Cardiac septum (tissue), 1 donor: ENCODE measurements around the gene IKZF3. TPM values are rescaled to one million over a fixed set of nuclear protein-coding genes. Genes with fewer than 3 reads are reported as not detected.
"Not testable (repeated sequence)": the region's sequence is repeated elsewhere in the genome, so short reads cannot be mapped to it uniquely, and the experiment has no call there.

Source experiments
- DNase-seq: peaks from one replicate; pipeline ENCODE4 v3.0.0-alpha.2; 2020; ENCODE audit warnings: low spot score
- intact Hi-C: fragments of 100-400 bp; cut with DNase I; formaldehyde crosslinking; loops from one replicate; pipeline ENCODE4 v1.14.0; 2022
- total RNA-seq: library from RNA; stranded (reverse); fragmentation: NEBNext Ultra II Directional; extraction: Animal tissue kit (Norgen Biotek cat#: 25700); gene quantifications from one replicate; pipeline ENCODE4 v1.2.1, GENCODE V29; 2021
- donor health status: DM: no; HTN: no; CAD: no.

Gene IKZF3
- total RNA-seq, 1 donor from 2014 or later: 0.51 TPM

DNA sequence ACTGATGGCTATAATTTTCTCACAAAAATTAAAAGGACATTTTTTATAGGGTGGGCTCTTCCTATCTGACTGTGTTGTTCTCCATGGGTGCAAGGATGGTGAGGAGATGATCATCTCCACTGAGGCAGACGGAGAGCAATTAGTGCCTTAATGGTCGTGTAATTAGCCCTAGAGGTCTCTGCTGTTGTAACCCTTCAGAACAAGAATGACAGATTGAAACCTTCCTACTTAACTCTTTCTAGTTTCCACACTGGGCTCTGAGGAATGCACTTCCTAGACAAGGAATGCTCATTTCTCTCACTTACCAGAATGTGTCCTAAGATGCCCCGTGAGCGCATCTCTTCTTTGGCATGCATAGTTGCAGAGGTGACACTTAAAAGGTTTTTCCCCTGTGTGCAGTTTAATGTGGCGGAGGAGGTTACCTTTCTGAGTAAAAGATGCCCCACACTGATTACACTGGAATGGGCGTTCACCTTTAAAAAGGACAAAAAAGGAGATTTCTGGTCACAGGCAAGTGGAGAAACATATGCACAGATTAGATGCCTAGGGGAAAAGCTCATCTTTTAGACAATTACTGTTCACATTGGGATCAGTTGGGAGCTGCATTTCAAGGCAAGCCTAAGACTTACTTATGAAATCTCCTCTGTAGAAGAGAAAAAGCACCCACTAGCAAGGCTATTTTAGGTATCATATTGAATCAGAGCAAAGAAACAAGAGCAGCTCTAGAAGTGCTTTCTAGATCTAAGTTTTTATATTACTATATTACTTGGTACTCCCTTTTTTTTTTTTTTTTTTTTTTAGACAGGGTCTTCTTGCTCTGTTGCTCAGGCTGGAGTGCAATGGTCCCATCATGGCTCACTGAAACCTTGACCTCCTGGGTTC lies 72.8 kb downstream of the IKZF3 start:
- intact Hi-C loops: no loop called here
- DNase-seq: no peak

- DNase-seq: no peak
- intact Hi-C loops: no loop called here
Observed at GRCh38 chr17:39787743-39788484, 76.2 kb downstream of the IKZF3 start.

- intact Hi-C loops: no loop called here
Observed at GRCh38 chr17:39787041-39787440, 77.1 kb downstream of the IKZF3 start.

GRCh38 chr17:39782980-39783379 lies 81.1 kb downstream of the IKZF3 start:
- no peak for DNase-seq
- intact Hi-C loops: no loop called here

More at GRCh38 chr17:39787041-39787440, 77.1 kb downstream of the IKZF3 start:
- no peak for DNase-seq

DNA sequence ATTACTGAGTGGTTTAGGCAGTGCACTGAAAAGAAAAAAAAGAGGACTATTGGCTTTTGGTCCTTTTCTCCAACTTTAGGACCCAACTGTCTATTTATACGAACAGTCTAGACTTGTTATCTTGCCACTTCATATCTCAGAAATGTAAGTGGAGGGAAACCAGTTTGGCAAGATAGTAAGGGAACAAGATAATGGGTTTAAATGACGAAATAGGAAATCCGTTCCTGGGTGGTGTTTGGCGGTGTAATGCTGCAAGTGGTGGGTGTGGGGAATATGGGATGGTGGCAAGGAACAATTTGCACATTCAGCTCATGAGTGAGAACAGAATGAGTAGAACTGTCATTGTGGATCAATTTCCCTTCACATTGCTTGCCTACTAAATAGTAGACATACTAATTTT lies 81.6 kb downstream of the IKZF3 start:
- no peak for DNase-seq
- intact Hi-C loops: no loop called here

DNA sequence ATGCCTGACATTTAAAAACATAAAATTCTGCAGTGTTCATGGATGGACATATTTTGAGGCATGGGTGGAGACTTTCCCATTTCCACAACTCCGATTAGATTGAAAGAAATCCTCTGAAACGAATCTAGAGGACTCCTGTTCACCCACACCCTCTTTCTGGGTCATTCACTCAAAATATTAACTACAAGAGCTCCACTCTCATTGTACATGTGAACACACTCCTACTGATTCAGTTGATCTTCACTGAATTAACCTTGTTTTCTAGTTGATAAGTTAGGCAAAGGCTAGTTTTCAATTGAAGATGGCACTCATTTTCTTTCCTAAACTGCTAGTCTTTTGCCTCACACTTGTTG lies 82.3 kb downstream of the IKZF3 start:
- no peak for DNase-seq
- intact Hi-C loops: no loop called here

GRCh38 chr17:39781031-39781860 lies 82.9 kb downstream of the IKZF3 start:
- intact Hi-C loops: no loop called here
- no peak for DNase-seq

DNA sequence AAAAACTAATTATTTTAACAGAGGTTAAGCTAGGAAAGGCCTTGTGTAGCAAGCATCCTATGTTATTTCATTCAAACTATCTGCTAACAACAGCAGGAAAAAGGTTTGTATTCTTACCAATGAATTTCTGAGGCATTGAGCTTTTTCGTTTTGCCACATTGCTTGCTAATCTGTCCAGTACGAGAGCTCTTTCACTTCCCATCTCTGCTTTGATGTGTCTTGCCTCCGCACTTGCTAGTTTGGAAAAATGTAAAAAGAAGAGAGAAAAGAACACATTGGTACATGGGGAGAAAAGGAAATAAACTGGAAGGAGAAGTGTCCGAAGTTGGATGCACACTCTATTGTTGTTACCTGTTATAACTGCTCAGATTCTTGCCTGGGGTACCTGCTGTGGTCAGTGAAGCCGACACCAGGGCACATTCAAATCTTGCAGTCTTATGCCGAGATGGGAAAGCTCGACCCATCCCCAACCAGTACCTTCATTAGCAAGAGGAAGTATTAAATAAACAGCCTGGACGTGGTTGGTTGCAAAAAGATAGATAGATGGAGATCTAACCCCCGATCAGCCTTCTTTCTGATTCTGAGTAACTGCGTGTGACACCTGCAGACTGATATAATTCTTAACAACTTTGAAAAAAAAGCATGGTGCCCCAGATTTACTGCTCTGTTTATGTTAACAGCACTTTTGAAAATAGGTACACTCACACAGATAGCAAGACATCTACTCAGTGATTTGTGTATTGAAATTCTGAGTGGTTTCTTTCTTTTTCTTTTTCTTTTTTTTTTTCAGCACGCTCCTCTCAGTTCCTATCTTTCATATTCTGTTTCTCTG lies 86.4 kb downstream of the IKZF3 start:
- intact Hi-C loops: no loop called here
- no peak for DNase-seq

- intact Hi-C loops: no loop called here
Observed at GRCh38 chr17:39776252-39776651, 87.9 kb downstream of the IKZF3 start.

DNA sequence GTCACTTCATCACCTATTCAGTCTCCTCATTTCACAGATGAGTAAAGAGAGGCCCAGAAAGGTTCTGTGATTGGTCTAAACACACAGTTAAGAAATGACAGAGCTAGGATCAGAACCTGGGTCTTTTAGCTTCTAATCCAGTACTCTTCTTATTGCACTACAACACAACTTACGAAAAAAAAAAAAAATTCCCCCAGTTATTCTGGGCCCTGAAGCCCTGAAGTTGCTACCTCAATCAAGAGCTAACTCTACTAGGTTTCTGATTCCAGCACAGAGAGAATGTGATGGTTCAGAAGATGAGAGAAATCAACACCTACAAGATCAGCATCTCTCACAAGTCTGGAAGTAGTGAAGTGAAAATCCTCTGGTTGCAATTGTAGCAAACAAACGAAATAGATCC lies 89.1 kb downstream of the IKZF3 start:
- DNase-seq: no peak
- intact Hi-C loops: no loop called here

More at GRCh38 chr17:39776252-39776651, 87.9 kb downstream of the IKZF3 start:
- DNase-seq: no peak

DNA sequence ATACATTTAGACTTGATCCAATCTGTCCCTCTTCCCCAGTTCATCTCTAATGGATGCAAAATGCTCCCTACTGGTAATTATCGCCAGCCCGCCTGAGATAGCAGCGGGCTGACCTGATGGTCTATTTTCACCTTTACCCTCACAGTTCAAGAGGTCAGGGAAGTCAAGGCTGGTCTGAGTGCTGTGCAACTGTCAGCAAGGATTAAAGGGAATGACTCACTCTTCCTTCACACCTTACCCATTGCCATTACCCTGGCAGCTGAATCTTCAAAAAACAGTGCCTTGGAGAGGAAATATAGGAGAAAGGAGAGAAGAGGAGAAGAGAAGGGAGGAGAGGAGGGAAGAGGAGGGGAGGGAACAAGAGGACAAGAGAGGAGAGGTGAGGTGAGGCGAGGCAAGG lies 90.1 kb downstream of the IKZF3 start:
- intact Hi-C loops: no loop called here
- no peak for DNase-seq

- no peak for DNase-seq
- intact Hi-C loops: no loop called here
Observed at GRCh38 chr17:39772987-39773934, 90.9 kb downstream of the IKZF3 start.

DNA sequence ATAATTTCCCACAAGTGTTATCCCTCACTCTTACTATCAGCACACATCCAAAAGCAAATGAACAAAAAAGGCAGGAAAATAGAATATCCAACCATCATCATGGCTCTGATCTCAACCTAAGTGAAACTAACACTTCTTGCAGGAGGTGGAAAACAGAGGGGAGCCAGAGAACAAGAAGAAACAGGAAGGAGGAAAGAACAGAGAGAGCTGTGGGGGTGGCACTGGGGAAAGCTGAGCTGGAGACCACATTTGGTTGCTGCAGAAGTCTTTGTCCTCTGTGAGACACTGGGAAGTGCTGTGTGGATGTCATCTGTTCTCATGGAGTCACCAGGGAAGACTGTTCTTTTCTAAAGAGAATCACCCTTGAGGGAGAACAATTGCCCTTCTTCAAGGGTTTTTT lies 91.7 kb downstream of the IKZF3 start:
- intact Hi-C loops: no loop called here
- DNase-seq: no peak

DNA sequence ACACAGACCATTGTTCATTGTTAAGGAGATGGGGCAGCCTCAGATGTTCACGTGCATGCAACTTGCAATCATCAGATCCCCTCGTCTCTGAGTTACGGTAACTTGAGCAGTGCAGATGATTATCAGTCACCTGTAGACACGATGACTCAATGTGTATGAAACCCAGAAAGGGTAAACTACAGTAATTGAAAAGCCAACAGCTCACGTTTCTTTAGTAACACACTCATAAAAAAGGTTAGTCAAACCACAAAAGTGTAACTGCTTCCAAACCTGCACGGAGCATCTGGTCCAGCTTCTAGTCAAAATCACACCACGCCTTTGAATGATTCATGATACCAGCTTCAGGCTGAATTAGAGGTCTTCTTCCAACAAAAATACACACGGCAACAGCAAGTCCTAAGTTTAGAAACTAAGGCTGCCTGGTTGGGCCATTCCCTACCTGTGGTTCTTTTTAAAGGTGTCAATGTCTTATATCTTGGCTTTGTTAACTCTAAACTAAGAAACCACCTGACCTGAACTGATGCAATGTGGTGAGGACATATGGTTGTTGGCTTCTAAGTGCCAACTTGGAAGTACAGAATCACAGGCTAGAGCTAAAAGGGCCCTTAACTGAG lies 94.0 kb downstream of the IKZF3 start:
- intact Hi-C loops: no loop called here
- no peak for DNase-seq

DNA sequence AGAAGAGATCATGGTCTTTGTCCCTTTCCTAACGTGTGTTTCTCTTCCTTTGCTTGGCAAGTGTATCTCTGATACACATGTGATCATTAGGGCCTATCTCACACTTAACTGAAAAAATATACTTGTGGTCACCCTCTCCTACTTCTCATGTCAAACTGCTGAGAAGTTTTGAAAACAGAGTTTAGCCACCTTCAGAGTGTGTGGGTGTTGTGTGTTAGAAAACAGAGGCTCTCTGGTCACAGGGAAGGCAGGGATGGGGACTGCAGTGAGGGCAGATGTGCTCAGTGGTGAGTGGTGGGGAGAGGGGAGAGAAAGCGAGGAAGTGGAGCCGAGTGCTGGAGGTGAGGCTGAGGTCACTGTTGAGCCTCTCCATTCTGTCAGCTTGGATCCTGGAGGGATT lies 97.0 kb downstream of the IKZF3 start:
- DNase-seq: no peak
- intact Hi-C loops: no loop called here

- intact Hi-C loops: no loop called here
- DNase-seq: no peak
Observed at GRCh38 chr17:39765766-39766165, 98.3 kb downstream of the IKZF3 start.

GRCh38 chr17:39765175-39765574 lies 98.9 kb downstream of the IKZF3 start:
- intact Hi-C loops: no loop called here

DNA sequence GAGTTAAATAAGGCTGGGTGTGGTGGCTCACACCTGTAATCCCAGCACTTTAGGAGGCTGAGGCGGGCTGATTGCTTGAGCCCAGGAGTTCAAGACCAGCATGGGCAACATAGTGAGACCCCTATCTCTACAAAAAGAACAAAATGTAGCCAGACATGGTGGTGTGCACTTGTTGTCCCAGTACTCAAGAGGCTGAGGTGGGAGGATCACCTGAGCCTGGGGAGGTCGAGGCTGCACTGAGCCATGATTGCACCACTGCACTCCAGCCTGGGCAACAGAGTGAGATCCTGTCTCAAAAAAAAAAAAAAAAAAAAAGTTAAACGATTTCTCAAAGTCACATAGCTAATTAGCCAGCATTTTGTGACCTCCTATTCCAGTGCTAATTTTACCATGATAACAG lies 99.9 kb downstream of the IKZF3 start:
- DNase-seq, intact Hi-C loops: not testable (repeated sequence)

More at GRCh38 chr17:39765175-39765574, 98.9 kb downstream of the IKZF3 start:
- no peak for DNase-seq
